ENCODE measurements around the gene PDCD5. TPM values are rescaled to one million over a fixed set of nuclear protein-coding genes. Genes with fewer than 3 reads are reported as not detected.

PDCD5 gene
- total and polyA plus RNA-seq, 2 donors (not counting 3 experiments of a cell fraction or from before 2014, with no cell fraction given): 51.7 to 154 TPM

- Histone ChIP-seq H3K4me1 (ENCODE audit: control insufficient read depth, extremely low read depth, insufficient read depth, low read length) (no peaks in the 10 kb centered on the region), H3K27ac (ENCODE audit: insufficient read depth, low read depth, low read length) (no peak overlapping the region), H3K79me2 (ENCODE audit: control insufficient read depth, insufficient read depth, low read length) (no peaks in the 10 kb centered on the region), H3K4me3 (replicated peaks in 1 of 3; ENCODE audit: insufficient read depth in 1 of 3, low read depth in 1 of 3, low read length in 3 of 3) (no peak overlapping the region), H3K36me3 (ENCODE audit: control insufficient read depth in 2 of 2, extremely low read depth in 1 of 2, insufficient read depth in 2 of 2, low read length in 2 of 2) (no peaks in the 10 kb centered on the region), H3K9ac (replicated peaks; ENCODE audit: extremely low read depth, insufficient read depth, low read length) (no peak overlapping the region), H4K20me1 (replicated peaks; ENCODE audit: control insufficient read depth, extremely low read depth, insufficient read depth, low read length) (no peaks in the 10 kb centered on the region), H3K4me2 (ENCODE audit: insufficient read depth, low read length) (no peak overlapping the region), H3K9me1 (replicated peaks; ENCODE audit: control insufficient read depth, extremely low read depth, insufficient read depth, low read length) (no peaks in the 10 kb centered on the region), H3K9me3 (replicated peaks; ENCODE audit: control insufficient read depth, insufficient read depth, low read length) (no peaks in the 10 kb centered on the region), H3K27me3 (ENCODE audit: control insufficient read depth in 2 of 2, insufficient read depth in 2 of 2, low read length in 2 of 2) (no peaks in the 10 kb centered on the region), H2AFZ (ENCODE audit: low read depth, low read length) (no peak overlapping the region)
- CTCF ChIA-PET: no interaction called here
- intact Hi-C loops (cut with micrococcal nuclease): no loop called here
- POLR2A ChIA-PET: no interaction called here
- no peak for FAIRE-seq
- no peak for TF ChIP-seq MYC (IDR thresholded peaks at IDR 0.05; ENCODE audit: low read depth, low read length)
- no peak for DNase-seq (ENCODE audit: low read depth, low spot score)
- no TSS peak for BruUV-seq (replicated peaks)
- dilution Hi-C loops (cut with MboI; ENCODE audit: extremely low pct_ligation_motif_present, low sequenced_read_pairs): no loop called here
Observed at GRCh38 chr19:32537580-32537979, 43.4 kb upstream of the PDCD5 start.

- ChIA-PET CTCF (no interaction called here), POLR2A (no interaction called here)
- intact Hi-C loops (cut with micrococcal nuclease): no loop called here
- no peak overlapping the region for H3K27ac ChIP-seq (ENCODE audit: insufficient read depth, low read depth, low read length)
- no peak for FAIRE-seq
- H3K27me3 ChIP-seq (ENCODE audit: control insufficient read depth in 2 of 2, insufficient read depth in 2 of 2, low read length in 2 of 2): no peaks in the 10 kb centered on the region
- H3K4me3 ChIP-seq (replicated peaks in 1 of 3; ENCODE audit: insufficient read depth in 1 of 3, low read depth in 1 of 3, low read length in 3 of 3): no peak overlapping the region
- TF ChIP-seq GATA2 (IDR thresholded peaks at IDR 0.05; ENCODE audit: insufficient read depth, insufficient read length, low read depth, low read length) (no peak), FOS (IDR thresholded peaks at IDR 0.05; ENCODE audit: borderline replicate concordance, insufficient read depth, low read length) (no peak), EZH2 (IDR thresholded peaks at IDR 0.05; ENCODE audit: borderline replicate concordance, low read depth, low read length, severe bottlenecking) (no peak), MAX (IDR thresholded peaks at IDR 0.05; ENCODE audit: insufficient read depth, insufficient read length) (no peak), CTCF (IDR thresholded peaks at IDR 0.05; ENCODE audit: extremely low read depth in 1 of 2, insufficient read depth in 1 of 2, low read depth in 1 of 2, low read length in 2 of 2) (no peak), MYC (IDR thresholded peaks at IDR 0.05; ENCODE audit: low read depth, low read length) (no peak), POLR2AphosphoS5 (IDR thresholded peaks at IDR 0.05; ENCODE audit: insufficient read depth, low read depth, low read length) (no peak), POLR2A (IDR thresholded peaks at IDR 0.05; ENCODE audit: low read depth, low read length) (no peak), JUN (IDR thresholded peaks at IDR 0.05; ENCODE audit: borderline replicate concordance, insufficient read depth, insufficient read length, low read depth) (no peak)
- no peak for DNase-seq (ENCODE audit: low read depth, low spot score)
- H3K79me2 ChIP-seq (ENCODE audit: control insufficient read depth, insufficient read depth, low read length): no peaks in the 10 kb centered on the region
- no peak overlapping the region for H3K9ac ChIP-seq (replicated peaks; ENCODE audit: extremely low read depth, insufficient read depth, low read length)
- no TSS peak for BruUV-seq (replicated peaks)
- no peak overlapping the region for H2AFZ ChIP-seq (ENCODE audit: low read depth, low read length)
- no peaks in the 10 kb centered on the region for H3K4me1 ChIP-seq (ENCODE audit: control insufficient read depth, extremely low read depth, insufficient read depth, low read length)
- H3K9me1 ChIP-seq (replicated peaks; ENCODE audit: control insufficient read depth, extremely low read depth, insufficient read depth, low read length): no peaks in the 10 kb centered on the region
- H3K9me3 ChIP-seq (replicated peaks; ENCODE audit: control insufficient read depth, insufficient read depth, low read length): no peaks in the 10 kb centered on the region
- H3K36me3 ChIP-seq (ENCODE audit: control insufficient read depth in 2 of 2, extremely low read depth in 1 of 2, insufficient read depth in 2 of 2, low read length in 2 of 2): no peaks in the 10 kb centered on the region
- H4K20me1 ChIP-seq (replicated peaks; ENCODE audit: control insufficient read depth, extremely low read depth, insufficient read depth, low read length): no peaks in the 10 kb centered on the region
- dilution Hi-C loops (cut with MboI; ENCODE audit: extremely low pct_ligation_motif_present, low sequenced_read_pairs): no loop called here
- H3K4me2 ChIP-seq (ENCODE audit: insufficient read depth, low read length): no peak overlapping the region
Observed at GRCh38 chr19:32539240-32539916, 41.6 kb upstream of the PDCD5 start.
